T-helper 2 cell treated with Interferon-gamma antibody and Interleukin-4, amounts not matched to agents 100 ng/mL and 5 ng/mL, for 36 hours (primary cell): ENCODE data around the gene SLC12A7. TPM values are rescaled to one million over a fixed set of nuclear protein-coding genes. Genes with fewer than 3 reads are reported as not detected.

ENCODE experiments used
- intact Hi-C: fragments of 100-400 bp; cut with micrococcal nuclease; formaldehyde crosslinking; loops from one replicate; pipeline ENCODE4 v1.15.1; 2023
- total RNA-seq: library from RNA; stranded (reverse); gene quantifications from 2 replicates; pipeline ENCODE4 v1.2.3, GENCODE V29; 2022

SLC12A7 gene
- total RNA-seq, 1 donor from 2014 or later = 107 TPM

GRCh38 chr5:1001406-1002270, 110.2 kb downstream of the SLC12A7 start:
- intact Hi-C loops = loop anchor here (10.0 kb wide), 1 partner anchor 103 kb away; no protein-coding TSS in a partner anchor

DNA sequence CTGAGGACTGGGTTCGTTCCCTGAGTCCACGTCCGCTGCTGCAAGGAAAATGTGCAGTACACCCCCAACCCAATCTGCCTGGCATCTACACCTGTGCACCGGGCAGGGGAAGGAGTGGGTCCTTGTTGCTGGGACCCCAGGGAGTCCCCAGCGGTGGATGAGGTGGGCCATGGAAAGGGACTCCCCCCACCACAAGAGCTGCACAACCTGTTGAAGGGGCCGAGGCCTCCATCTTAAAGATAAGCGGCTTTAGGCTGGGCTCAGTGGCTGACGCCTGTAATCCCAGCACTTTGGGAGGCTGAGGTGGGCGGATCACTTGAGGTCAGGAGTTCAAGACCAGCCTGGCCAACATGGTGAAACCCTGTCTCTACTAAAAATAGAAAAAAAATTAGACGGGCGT, 111.0 kb downstream of the SLC12A7 start:
- intact Hi-C loops = loop anchor here (10.0 kb wide), 1 partner anchor 104 kb away; no protein-coding TSS in a partner anchor

Other genes starting within 250 kb of the SLC12A7 start
- gene BRD9, start 219.3 kb downstream of the SLC12A7 start, total RNA-seq = 66.4 and 72.1 TPM in 2 replicates
- 35.7 and 36.8 TPM in 2 replicates for gene TRIP13, start 219.2 kb downstream of the SLC12A7 start, total RNA-seq
- gene NKD2, start 103.3 kb downstream of the SLC12A7 start, total RNA-seq = 33.6 and 34.4 TPM in 2 replicates
- not detected in 2 replicates for gene SLC6A19, start 89.5 kb upstream of the SLC12A7 start, total RNA-seq
- not detected in 2 replicates for gene SLC6A18, start 113.3 kb upstream of the SLC12A7 start, total RNA-seq
- 9.0 and 11.2 TPM in 2 replicates for gene TERT, start 183.0 kb upstream of the SLC12A7 start, total RNA-seq
- 116 and 118 TPM in 2 replicates for gene CLPTM1L, start 233.0 kb upstream of the SLC12A7 start, total RNA-seq